Activated CD4-positive, alpha-beta T cell treated with anti-CD3 and anti-CD28 coated beads, Interleukin-2, amount 10 ng/mL, durations not matched to agents 7 days and 5 days (primary cell): ENCODE measurements around the gene LRFN2. TPM values are rescaled to one million over a fixed set of nuclear protein-coding genes. Genes with fewer than 3 reads are reported as not detected.

Experiments used
- CTCF ChIA-PET: fragments of 350-600 bp; sonication (Branson Sonifier 250); formaldehyde crosslinking; loops from one replicate; lab custom pipeline; 2021; ENCODE audit warnings: antibody characterized with exemption; lab: Charles Lee
- POLR2A ChIA-PET: fragments of 350-600 bp; sonication (Branson Sonifier 250); formaldehyde crosslinking; loops from one replicate; lab custom pipeline; 2021; ENCODE audit warnings: antibody characterized with exemption; lab: Charles Lee
- DNase-seq: peaks from one replicate; pipeline ENCODE4 v3.0.0-alpha.2; 2020
- H3K27ac Mint-ChIP-seq: one replicate; pipeline ENCODE4 v1.8.0; 2021; ENCODE audit warnings: mild to moderate bottlenecking, moderate library complexity, mixed read lengths
- H3K27me3 Mint-ChIP-seq: one replicate; pipeline ENCODE4 v1.8.0; 2021; ENCODE audit warnings: mixed read lengths
- H3K36me3 Mint-ChIP-seq: one replicate; pipeline ENCODE4 v1.8.0; 2021; ENCODE audit warnings: low read depth, mixed read lengths
- H3K4me1 Mint-ChIP-seq: one replicate; pipeline ENCODE4 v1.8.0; 2021; ENCODE audit warnings: mixed read lengths
- H3K4me3 Mint-ChIP-seq: one replicate; pipeline ENCODE4 v1.8.0; 2021; ENCODE audit warnings: mild to moderate bottlenecking, moderate library complexity, mixed read lengths
- H3K9me3 Mint-ChIP-seq: one replicate; pipeline ENCODE4 v1.8.0; 2021; ENCODE audit warnings: mixed read lengths
- total RNA-seq, 2 experiments: library from RNA; stranded (reverse); gene quantifications; one replicate each; pipeline ENCODE4 v1.2.3, GENCODE V29; 2021

Gene LRFN2
- total RNA-seq, 2 experiments from 2014 or later = 0.08 to 0.25 TPM

- ChIA-PET CTCF (interaction anchor here (0.6 to 0.9 kb wide), 2 partner anchors 10 to 907 kb away, joined by 3 read pairs; no protein-coding TSS in a partner anchor), POLR2A (no interaction called here)
- Mint-ChIP-seq H3K27me3 (no peaks in the 10 kb centered on the region), H3K9me3 (no peaks in the 10 kb centered on the region), H3K36me3 (no peaks in the 10 kb centered on the region), H3K4me1 (peaks cover 14% of the 10 kb centered on the region), H3K27ac (no peak overlapping the region), H3K4me3 (no peak overlapping the region)
- no peak for DNase-seq
These were observed 233.2 kb downstream of the LRFN2 start for GRCh38 chr6:40353967-40354452.

GRCh38 chr6:40353197-40353966 is 233.8 kb downstream of the LRFN2 start:
- no peaks in the 10 kb centered on the region for H3K9me3 Mint-ChIP-seq
- CTCF ChIA-PET = no interaction called here
- no peak overlapping the region for H3K4me3 Mint-ChIP-seq
- DNase-seq = no peak
- POLR2A ChIA-PET = interaction anchor here (0.6 kb wide), 1 partner anchor 8 kb away, joined by 4 read pairs; no protein-coding TSS in a partner anchor
- no peaks in the 10 kb centered on the region for H3K36me3 Mint-ChIP-seq
- no peaks in the 10 kb centered on the region for H3K27me3 Mint-ChIP-seq
- H3K27ac Mint-ChIP-seq = no peak overlapping the region
- peaks cover 14% of the 10 kb centered on the region for H3K4me1 Mint-ChIP-seq

GRCh38 chr6:40352527-40353170 is 234.5 kb downstream of the LRFN2 start:
- H3K4me1 Mint-ChIP-seq = peaks cover 14% of the 10 kb centered on the region
- no peak overlapping the region for H3K4me3 Mint-ChIP-seq
- no peak for DNase-seq
- no peaks in the 10 kb centered on the region for H3K27me3 Mint-ChIP-seq
- H3K9me3 Mint-ChIP-seq = no peaks in the 10 kb centered on the region
- CTCF ChIA-PET = no interaction called here
- no peak overlapping the region for H3K27ac Mint-ChIP-seq
- H3K36me3 Mint-ChIP-seq = no peaks in the 10 kb centered on the region
- POLR2A ChIA-PET = interaction anchor here (0.6 kb wide), 1 partner anchor 9 kb away, joined by 4 read pairs; no protein-coding TSS in a partner anchor

- Mint-ChIP-seq H3K27me3 (no peaks in the 10 kb centered on the region), H3K27ac (no peak overlapping the region), H3K9me3 (no peaks in the 10 kb centered on the region), H3K4me1 (peaks cover 12% of the 10 kb centered on the region), H3K36me3 (no peaks in the 10 kb centered on the region), H3K4me3 (no peak overlapping the region)
- DNase-seq = no peak
- POLR2A ChIA-PET = no interaction called here
- CTCF ChIA-PET = no interaction called here
These were observed 235.2 kb downstream of the LRFN2 start for GRCh38 chr6:40352006-40352405.

GRCh38 chr6:40350747-40351217 is 236.4 kb downstream of the LRFN2 start:
- no peaks in the 10 kb centered on the region for H3K27me3 Mint-ChIP-seq
- no peaks in the 10 kb centered on the region for H3K9me3 Mint-ChIP-seq
- no peaks in the 10 kb centered on the region for H3K36me3 Mint-ChIP-seq
- H3K27ac Mint-ChIP-seq = no peak overlapping the region
- ChIA-PET CTCF (no interaction called here), POLR2A (no interaction called here)
- DNase-seq = no peak
- peaks cover under 1% of the 10 kb centered on the region for H3K4me1 Mint-ChIP-seq
- H3K4me3 Mint-ChIP-seq = no peak overlapping the region

GRCh38 chr6:40349901-40350746 is 237.0 kb downstream of the LRFN2 start:
- no peaks in the 10 kb centered on the region for H3K27me3 Mint-ChIP-seq
- no peak for DNase-seq
- no peaks in the 10 kb centered on the region for H3K4me1 Mint-ChIP-seq
- ChIA-PET CTCF (no interaction called here), POLR2A (no interaction called here)
- H3K9me3 Mint-ChIP-seq = no peaks in the 10 kb centered on the region
- H3K4me3 Mint-ChIP-seq = no peak overlapping the region
- H3K27ac Mint-ChIP-seq = no peak overlapping the region
- H3K36me3 Mint-ChIP-seq = no peaks in the 10 kb centered on the region

- H3K27me3 Mint-ChIP-seq = no peaks in the 10 kb centered on the region
- ChIA-PET POLR2A (no interaction called here), CTCF (interaction anchor here (1.0 kb wide), 1 partner anchor 13 kb away, joined by 3 read pairs; no protein-coding TSS in a partner anchor)
- no peak overlapping the region for H3K27ac Mint-ChIP-seq
- no peaks in the 10 kb centered on the region for H3K4me1 Mint-ChIP-seq
- H3K36me3 Mint-ChIP-seq = no peaks in the 10 kb centered on the region
- H3K4me3 Mint-ChIP-seq = no peak overlapping the region
- no peak for DNase-seq
- no peaks in the 10 kb centered on the region for H3K9me3 Mint-ChIP-seq
These were observed 237.9 kb downstream of the LRFN2 start for GRCh38 chr6:40349123-40349900.

- H3K27ac Mint-ChIP-seq = no peak overlapping the region
- H3K9me3 Mint-ChIP-seq = no peaks in the 10 kb centered on the region
- no peaks in the 10 kb centered on the region for H3K4me1 Mint-ChIP-seq
- no peaks in the 10 kb centered on the region for H3K36me3 Mint-ChIP-seq
- ChIA-PET CTCF (interaction anchor here (1.0 kb wide), 1 partner anchor 12 kb away, joined by 3 read pairs; no protein-coding TSS in a partner anchor), POLR2A (no interaction called here)
- no peaks in the 10 kb centered on the region for H3K27me3 Mint-ChIP-seq
- H3K4me3 Mint-ChIP-seq = no peak overlapping the region
- no peak for DNase-seq
These were observed 238.6 kb downstream of the LRFN2 start for GRCh38 chr6:40348591-40348990.

- Mint-ChIP-seq H3K4me1 (peaks cover 5% of the 10 kb centered on the region), H3K4me3 (no peak overlapping the region), H3K9me3 (no peaks in the 10 kb centered on the region), H3K36me3 (no peaks in the 10 kb centered on the region), H3K27ac (no peak overlapping the region), H3K27me3 (no peaks in the 10 kb centered on the region)
- DNase-seq = no peak
- POLR2A ChIA-PET = no interaction called here
- CTCF ChIA-PET = no interaction called here
These were observed 239.6 kb downstream of the LRFN2 start for GRCh38 chr6:40347571-40348011.

- H3K27ac Mint-ChIP-seq = no peak overlapping the region
- POLR2A ChIA-PET = no interaction called here
- H3K4me3 Mint-ChIP-seq = no peak overlapping the region
- H3K36me3 Mint-ChIP-seq = no peaks in the 10 kb centered on the region
- H3K4me1 Mint-ChIP-seq = peaks cover 5% of the 10 kb centered on the region
- no peak for DNase-seq
- CTCF ChIA-PET = interaction anchor here (1.2 kb wide), 1 partner anchor 13 kb away, joined by 3 read pairs; no protein-coding TSS in a partner anchor
- H3K27me3 Mint-ChIP-seq = no peaks in the 10 kb centered on the region
- no peaks in the 10 kb centered on the region for H3K9me3 Mint-ChIP-seq
These were observed 240.9 kb downstream of the LRFN2 start for GRCh38 chr6:40346246-40346645.

GRCh38 chr6:40344566-40345167 is 242.5 kb downstream of the LRFN2 start:
- H3K4me1 Mint-ChIP-seq = peaks cover 9% of the 10 kb centered on the region
- no peak for DNase-seq
- H3K4me3 Mint-ChIP-seq = no peak overlapping the region
- H3K9me3 Mint-ChIP-seq = no peaks in the 10 kb centered on the region
- H3K27ac Mint-ChIP-seq = no peak overlapping the region
- CTCF ChIA-PET = interaction anchor here (0.6 kb wide), 3 partner anchors 12 to 681 kb away, joined by 3 to 4 read pairs (median 3); no protein-coding TSS in a partner anchor
- POLR2A ChIA-PET = no interaction called here
- H3K36me3 Mint-ChIP-seq = no peaks in the 10 kb centered on the region
- no peaks in the 10 kb centered on the region for H3K27me3 Mint-ChIP-seq
